GM12878 (cell line): ENCODE results near the gene BZW2.

Experiments used
- ASH2L ChIP-seq: fragments of 300-600, 200-600 bp; sonication (generic); IDR thresholded peaks from 2 replicates; pipeline ENCODE4 v1.6.1; 2017; ENCODE audit warnings: low read depth, mild to moderate bottlenecking, borderline replicate concordance
- BACH1 ChIP-seq: fragments of 450-650 bp; IDR thresholded peaks from 2 replicates; pipeline ENCODE4 v1.6.1; 2017; ENCODE audit warnings: mild to moderate bottlenecking, borderline replicate concordance
- BHLHE40 ChIP-seq, 2 experiments: fragments of 450-650 bp in 1 of 2; IDR thresholded peaks; 2 replicates each; pipeline ENCODE4 v1.6.1; 2011 to 2017; ENCODE audit warnings: low read depth in 2 of 2, borderline replicate concordance in 1 of 2, improper control_type of control experiment in 1 of 2, low read length in 1 of 2, mild to moderate bottlenecking in 1 of 2
- CHD1 ChIP-seq: IDR thresholded peaks from 2 replicates; pipeline ENCODE4 v1.6.1; 2012; ENCODE audit warnings: low read depth, low read length, improper control_type of control experiment
- CTCF ChIP-seq, 3 experiments: IDR thresholded peaks in 2 of 3; conservative IDR thresholded peaks in 1 of 3; 2 replicates each; pipeline ENCODE4 v1.5.1; 2011; ENCODE audit warnings: low read depth in 3 of 3, low read length in 3 of 3, mild to moderate bottlenecking in 3 of 3, control low read depth in 2 of 3, moderate library complexity in 2 of 3, inconsistent platforms in 1 of 3, mixed read lengths in 1 of 3; ENCODE audit not compliant: control insufficient read depth in 2 of 3, insufficient read depth in 1 of 3; ENCODE audit errors: extremely low read depth in 1 of 3
- EP300 ChIP-seq, 2 experiments: fragments of 150-350 bp in 1 of 2; IDR thresholded peaks; 2 replicates each; pipeline ENCODE4 v1.6.1; 2011 to 2012; ENCODE audit warnings: low read depth in 2 of 2, low read length in 2 of 2, borderline replicate concordance in 1 of 2, improper control_type of control experiment in 1 of 2, inconsistent platforms in 1 of 2; ENCODE audit not compliant: control insufficient read depth in 1 of 2
- ETV6 ChIP-seq, 2 experiments: fragments of 450-650 bp in 1 of 2; IDR thresholded peaks in 1 of 2; conservative IDR thresholded peaks in 1 of 2; 2 replicates each; pipeline ENCODE4 v1.6.1; 2014; ENCODE audit warnings: antibody characterized with exemption in 1 of 2, borderline replicate concordance in 1 of 2, low read depth in 1 of 2, mild to moderate bottlenecking in 1 of 2, moderate library complexity in 1 of 2
- EZH2 ChIP-seq: IDR thresholded peaks from 2 replicates; pipeline ENCODE4 v1.6.1; 2012; ENCODE audit warnings: low read depth, mild to moderate bottlenecking, control low read depth, inconsistent platforms, low read length, borderline replicate concordance; ENCODE audit not compliant: control insufficient read depth
- LARP7 ChIP-seq: fragments of 450-650 bp; IDR thresholded peaks from 2 replicates; pipeline ENCODE4 v1.6.1; 2017; ENCODE audit warnings: mild to moderate bottlenecking
- POLR2AphosphoS5 ChIP-seq: IDR thresholded peaks from 2 replicates; pipeline ENCODE4 v1.6.1; 2011; ENCODE audit warnings: mild to moderate bottlenecking, low read length, inconsistent platforms
- SMARCA5 ChIP-seq: fragments of 450-650 bp; IDR thresholded peaks from 2 replicates; pipeline ENCODE4 v1.6.1; 2017; ENCODE audit warnings: mild to moderate bottlenecking

- TF ChIP-seq CTCF (IDR thresholded peaks at IDR 0.05 in 2 of 3, conservative IDR thresholded peaks at IDR 0.05 in 1 of 3; ENCODE audit: control insufficient read depth in 2 of 3, extremely low read depth in 1 of 3, insufficient read depth in 1 of 3, low read depth in 3 of 3, low read length in 3 of 3) = no peak
- TF ChIP-seq SMARCA5 = no peak
- no peak for TF ChIP-seq EP300 (IDR thresholded peaks at IDR 0.05; ENCODE audit: borderline replicate concordance in 1 of 2, control insufficient read depth in 1 of 2, low read depth in 2 of 2, low read length in 2 of 2)
- no peak for TF ChIP-seq BHLHE40 (IDR thresholded peaks at IDR 0.05; ENCODE audit: borderline replicate concordance in 1 of 2, low read depth in 2 of 2, low read length in 1 of 2)
- TF ChIP-seq ETV6 (conservative IDR thresholded peaks at IDR 0.05 in 1 of 2, IDR thresholded peaks at IDR 0.05 in 1 of 2; ENCODE audit: borderline replicate concordance in 1 of 2, low read depth in 1 of 2) = no peak
- TF ChIP-seq EZH2 = no peak
- TF ChIP-seq LARP7 = no peak
- TF ChIP-seq BACH1 = no peak
- TF ChIP-seq POLR2AphosphoS5 = no peak
- TF ChIP-seq ASH2L = no peak
- TF ChIP-seq CHD1 = no peak
Measured at GRCh38 chr7:16657656-16658279, 11.8 kb downstream of the BZW2 start.
